Stimulated activated CD4-positive, alpha-beta T cell treated with anti-CD3 and anti-CD28 coated beads, Interleukin-2, amount 100 ng/mL, for 4 hours (primary cell): Measurements from ENCODE around the gene MLXIP.
A peak's percentile ranks its signal among the peaks of the same experiment; 100 is the strongest.

Experiments used
- DNase-seq: peaks from one replicate; pipeline ENCODE4 v3.0.0-alpha.2; 2020; ENCODE audit warnings: low read depth

Gene MLXIP

DNA sequence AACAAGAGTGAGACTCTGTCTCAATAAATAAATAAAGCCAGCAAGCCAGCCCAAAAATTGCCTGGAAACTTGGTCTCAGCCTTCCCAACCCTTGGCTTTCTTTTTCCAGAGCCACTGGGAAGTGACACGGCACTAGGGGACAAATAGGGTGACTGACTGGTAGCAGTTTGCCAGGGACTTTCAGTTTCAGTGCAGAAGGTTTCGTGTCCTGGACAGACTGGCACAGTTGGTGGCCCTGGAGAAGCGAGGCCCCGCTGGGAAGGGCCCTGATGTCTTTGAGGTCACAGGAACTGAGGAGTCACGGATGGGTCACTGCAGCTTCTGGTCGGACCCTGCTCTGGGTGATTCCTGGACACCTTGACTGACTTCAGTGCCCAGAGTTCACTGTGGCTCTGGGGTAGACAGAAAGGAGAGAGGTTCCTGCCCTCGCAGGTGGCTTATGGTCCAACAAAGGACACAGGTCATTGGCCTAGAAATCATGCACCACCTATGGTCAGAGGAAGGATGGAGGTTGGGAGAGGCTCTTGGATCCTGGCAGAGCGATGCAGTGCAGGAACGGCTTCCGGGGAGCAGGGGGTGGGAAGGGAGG, 107.0 kb downstream of the MLXIP start:
- no peak for DNase-seq

- no peak for DNase-seq
Observed at GRCh38 chr12:122187466-122187865, 108.9 kb downstream of the MLXIP start.

DNA sequence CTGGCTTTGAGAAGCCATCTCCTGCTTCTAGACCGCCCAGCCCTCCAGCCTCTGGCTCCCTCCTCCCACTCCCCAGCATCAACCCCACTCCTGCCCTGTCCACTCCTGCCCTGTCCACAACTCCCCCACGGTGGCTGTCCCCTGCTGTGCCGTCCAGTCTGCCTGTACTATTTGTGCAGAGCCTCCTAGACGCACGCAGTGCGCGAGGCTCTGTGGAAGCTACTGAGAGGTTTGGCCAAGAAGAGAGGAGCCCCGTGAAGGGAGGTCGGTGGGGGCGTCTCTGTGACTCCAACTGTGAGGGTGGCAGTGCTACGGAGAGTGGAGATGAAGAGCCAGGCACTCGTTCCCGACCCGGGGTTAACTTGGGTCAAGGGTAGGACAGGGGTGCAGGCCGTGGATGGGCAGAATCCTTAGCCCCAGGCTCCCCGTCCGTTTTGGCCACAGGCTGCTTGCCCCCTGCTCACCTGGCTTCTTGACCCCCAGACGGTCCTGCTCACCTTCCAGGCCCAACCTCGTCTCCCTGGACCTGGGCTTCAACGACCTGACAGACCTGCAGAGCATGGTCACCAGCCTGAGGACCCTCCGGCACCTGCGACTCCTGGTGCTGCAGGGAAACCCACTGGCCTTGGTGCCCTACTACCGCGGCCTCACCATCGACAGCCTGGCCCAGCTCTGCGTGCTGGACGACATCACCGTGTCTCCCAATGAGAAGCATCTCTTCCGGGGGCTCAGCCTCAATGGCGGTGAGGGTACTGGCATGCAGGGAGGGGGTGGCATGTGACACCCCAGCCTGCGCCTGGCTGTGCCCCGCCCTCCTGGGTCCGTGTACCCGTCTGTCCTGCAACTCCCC, 111.3 kb downstream of the MLXIP start:
- no peak for DNase-seq

GRCh38 chr12:122190842-122191668, 112.5 kb downstream of the MLXIP start:
- DNase-seq, result peak; percentile 38

- no peak for DNase-seq
Observed at GRCh38 chr12:122192441-122192840, 113.9 kb downstream of the MLXIP start.

DNA sequence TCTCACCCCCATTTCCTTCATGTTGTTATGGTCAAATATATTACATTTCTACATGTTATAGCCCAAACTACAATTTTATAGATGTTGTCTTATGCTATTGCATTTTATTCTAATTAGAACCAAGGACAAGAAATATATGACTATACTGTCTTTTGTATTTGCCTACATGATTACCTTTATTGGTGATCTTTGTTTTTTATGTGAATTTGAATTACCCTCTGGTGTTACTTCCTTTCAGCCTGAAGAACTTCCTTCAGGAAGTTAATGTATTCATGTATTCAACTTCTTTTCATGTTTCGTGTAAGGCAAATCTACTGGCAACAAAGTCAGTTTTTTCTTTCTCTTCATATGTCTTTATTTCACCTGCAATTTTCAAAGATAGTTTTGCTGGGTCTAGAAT, 116.2 kb downstream of the MLXIP start:
- no peak for DNase-seq

GRCh38 chr12:122195405-122195804, 116.8 kb downstream of the MLXIP start:
- no peak for DNase-seq
